22Rv1 (cell line): Measurements from ENCODE around the gene CFAP99.

Experiments
- ZFX ChIP-seq: fragments of 450-650 bp; IDR thresholded peaks from 2 replicates; pipeline ENCODE4 v1.6.1; 2017; ENCODE audit warnings: antibody characterized with exemption, borderline replicate concordance
- TF ChIP-seq, protein P1 (sequence below): fragments of 450-650 bp; IDR thresholded peaks from 2 replicates; pipeline ENCODE4 v1.5.1; 2017; ENCODE audit warnings: mild to moderate bottlenecking

DNA sequence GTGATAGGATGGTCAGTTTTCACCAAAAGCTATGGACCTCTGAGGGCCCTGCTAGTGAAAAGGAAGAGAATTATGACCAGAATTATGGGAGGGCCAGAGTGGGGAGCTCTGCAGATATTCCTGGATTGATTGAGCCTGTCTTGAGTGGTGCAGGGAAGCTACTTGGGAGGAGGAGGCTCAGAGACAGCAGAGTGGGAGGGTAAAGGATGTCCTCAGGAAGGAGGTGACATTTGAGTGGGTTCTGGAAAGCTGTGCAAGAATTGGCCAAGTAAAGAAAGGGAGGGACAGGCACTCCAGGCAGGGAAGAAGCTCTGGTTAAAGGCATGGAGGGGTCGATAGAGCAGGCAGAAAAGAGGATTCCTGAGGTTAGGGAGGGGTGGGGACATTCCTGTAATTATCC, 74.2 kb downstream of the CFAP99 start:
- TF ChIP-seq, protein P1, sequence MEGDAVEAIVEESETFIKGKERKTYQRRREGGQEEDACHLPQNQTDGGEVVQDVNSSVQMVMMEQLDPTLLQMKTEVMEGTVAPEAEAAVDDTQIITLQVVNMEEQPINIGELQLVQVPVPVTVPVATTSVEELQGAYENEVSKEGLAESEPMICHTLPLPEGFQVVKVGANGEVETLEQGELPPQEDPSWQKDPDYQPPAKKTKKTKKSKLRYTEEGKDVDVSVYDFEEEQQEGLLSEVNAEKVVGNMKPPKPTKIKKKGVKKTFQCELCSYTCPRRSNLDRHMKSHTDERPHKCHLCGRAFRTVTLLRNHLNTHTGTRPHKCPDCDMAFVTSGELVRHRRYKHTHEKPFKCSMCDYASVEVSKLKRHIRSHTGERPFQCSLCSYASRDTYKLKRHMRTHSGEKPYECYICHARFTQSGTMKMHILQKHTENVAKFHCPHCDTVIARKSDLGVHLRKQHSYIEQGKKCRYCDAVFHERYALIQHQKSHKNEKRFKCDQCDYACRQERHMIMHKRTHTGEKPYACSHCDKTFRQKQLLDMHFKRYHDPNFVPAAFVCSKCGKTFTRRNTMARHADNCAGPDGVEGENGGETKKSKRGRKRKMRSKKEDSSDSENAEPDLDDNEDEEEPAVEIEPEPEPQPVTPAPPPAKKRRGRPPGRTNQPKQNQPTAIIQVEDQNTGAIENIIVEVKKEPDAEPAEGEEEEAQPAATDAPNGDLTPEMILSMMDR: no peak
- TF ChIP-seq ZFX: no peak
